HG03103 (cell line): Measurements from ENCODE around the gene PLIN4.

ENCODE experiments used
- ATAC-seq: cut with Tn5 transposase; IDR thresholded peaks from one replicate; pipeline ENCODE4 v1.9.1; 2021; ENCODE audit warnings: low read depth; ENCODE audit not compliant: unreplicated experiment

Gene PLIN4

GRCh38 chr19:4493104-4493928 is 25.0 kb downstream of the PLIN4 start:
- ATAC-seq = no peak

GRCh38 chr19:4492337-4493103 is 25.8 kb downstream of the PLIN4 start:
- ATAC-seq = no peak

GRCh38 chr19:4491446-4491845 is 26.8 kb downstream of the PLIN4 start:
- ATAC-seq = no peak

GRCh38 chr19:4488496-4488895 is 29.8 kb downstream of the PLIN4 start:
- no peak for ATAC-seq

- no peak for ATAC-seq
These were observed 30.7 kb downstream of the PLIN4 start for GRCh38 chr19:4487572-4487971.

- no peak for ATAC-seq
These were observed 34.9 kb downstream of the PLIN4 start for GRCh38 chr19:4483385-4483784.

GRCh38 chr19:4482721-4483364 is 35.4 kb downstream of the PLIN4 start:
- ATAC-seq = no peak

- no peak for ATAC-seq
These were observed 41.1 kb downstream of the PLIN4 start for GRCh38 chr19:4477034-4477801.

- no peak for ATAC-seq
These were observed 43.7 kb downstream of the PLIN4 start for GRCh38 chr19:4474514-4475022.

GRCh38 chr19:4473763-4474513 is 44.3 kb downstream of the PLIN4 start:
- ATAC-seq = no peak

- ATAC-seq = no peak
These were observed 45.1 kb downstream of the PLIN4 start for GRCh38 chr19:4473011-4473762.

GRCh38 chr19:4472174-4472974 is 45.9 kb downstream of the PLIN4 start, which contains the start of gene HDGFL2:
Gene HDGFL2, plus strand, starts transcription at chr19:4472297. Its CDS starts 54 bp downstream, at chr19:4472351.
- ATAC-seq = no peak

GRCh38 chr19:4471403-4472173 is 46.7 kb downstream of the PLIN4 start:
- peak; percentile 72 for ATAC-seq

GRCh38 chr19:4467835-4468234 is 50.5 kb downstream of the PLIN4 start:
- no peak for ATAC-seq

GRCh38 chr19:4464815-4465581 is 53.3 kb downstream of the PLIN4 start:
- no peak for ATAC-seq

- ATAC-seq = peak; percentile 83
These were observed 60.5 kb downstream of the PLIN4 start, which contains the start of gene UBXN6 for GRCh38 chr19:4457654-4458395. Gene UBXN6, minus strand, starts transcription at chr19:4457794. Its CDS starts 97 bp downstream, at chr19:4457697.
